ENCODE results near the gene HSD11B1L.
A peak's percentile ranks its signal among the peaks of the same experiment; 100 is the strongest.
"Not testable (repeated sequence)": the region's sequence is repeated elsewhere in the genome, so short reads cannot be mapped to it uniquely, and the experiment has no call there.

HSD11B1L gene

DNA sequence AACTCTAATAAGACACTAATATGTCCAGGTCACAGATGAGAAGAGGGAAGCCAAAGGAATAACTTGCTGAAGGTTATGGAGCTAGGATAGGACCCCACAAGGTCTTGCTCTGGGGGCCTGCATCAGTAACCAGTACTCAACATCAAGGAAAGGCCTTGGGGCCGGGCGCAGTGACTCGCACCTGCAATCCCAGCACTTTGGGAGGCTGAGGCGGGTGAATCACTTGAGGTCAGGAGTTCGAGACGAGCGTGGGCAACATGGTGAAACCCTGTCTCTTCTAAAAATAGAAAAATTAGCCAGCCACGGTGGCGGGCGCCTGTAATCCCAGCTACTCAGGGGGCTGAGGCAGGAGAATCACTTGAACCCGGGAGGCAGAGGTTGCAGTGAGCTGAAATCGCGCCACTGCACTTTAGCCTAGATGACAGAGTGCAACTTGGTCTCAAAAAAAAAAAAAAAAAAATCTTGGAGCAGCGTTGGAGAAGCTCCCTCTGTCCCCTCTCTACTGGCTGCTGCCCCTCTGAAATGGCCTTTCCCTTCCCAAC lies 37.3 kb downstream of the HSD11B1L start:
- WGBS, 2 experiments (ENCODE audit: insufficient coverage in 2 of 2), result 85 to 95% methylated on average over 9 to 13 of the region's 14 CpGs
- H3K4me1 ChIP-seq (ENCODE audit: control insufficient read depth, insufficient read depth, low read length, poor library complexity, severe bottlenecking), result peaks cover 12% of the 10 kb centered on the region
- no peaks in the 10 kb centered on the region for H3K9me3 ChIP-seq (ENCODE audit: control insufficient read depth, low read length)
- H3K4me3 ChIP-seq (ENCODE audit: extremely low read depth, insufficient read depth, low read length, poor library complexity, severe bottlenecking), result peak overlapping the region; percentile 98
- H3K27ac ChIP-seq (ENCODE audit: low read depth, low read length, severe bottlenecking), result peak overlapping the region; percentile 98
- H3K36me3 ChIP-seq (ENCODE audit: control insufficient read depth, insufficient read depth, low read length), result peaks cover 34% of the 10 kb centered on the region

DNA sequence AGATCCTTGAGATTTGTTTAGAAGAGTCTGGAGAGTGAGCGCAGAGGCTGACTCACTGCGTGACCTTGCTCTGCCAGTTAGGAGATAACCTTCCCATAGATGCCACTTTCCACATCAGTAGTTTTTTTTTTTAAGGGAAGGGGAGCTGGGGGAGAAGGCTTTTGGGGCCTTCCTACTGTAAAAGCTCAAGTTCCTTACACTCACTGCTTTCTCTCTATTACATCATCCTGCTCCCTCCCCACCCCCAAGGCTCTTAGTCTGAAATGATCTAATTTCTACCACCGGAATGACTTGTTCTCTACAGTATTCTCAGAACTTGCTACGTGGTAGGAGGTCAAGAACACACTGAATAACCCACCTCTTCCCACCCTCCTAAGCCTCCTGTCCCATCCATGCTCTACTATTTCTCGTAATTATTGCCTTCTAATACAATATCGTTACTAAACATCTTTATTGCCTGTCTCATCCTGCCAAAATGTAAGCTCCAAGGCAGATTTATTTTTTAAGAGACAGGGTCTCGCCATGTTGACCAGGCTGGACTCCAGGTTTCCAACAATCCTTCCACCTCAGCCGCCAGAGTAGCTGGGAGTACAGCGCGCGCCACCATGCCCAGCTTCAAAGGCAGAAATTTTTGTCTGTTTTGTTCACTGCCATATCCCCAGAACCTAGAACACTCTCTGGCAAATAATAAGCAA lies 37.9 kb downstream of the HSD11B1L start:
- Histone ChIP-seq H3K4me1 (ENCODE audit: control insufficient read depth, insufficient read depth, low read length, poor library complexity, severe bottlenecking) (peaks cover 12% of the 10 kb centered on the region), H3K4me3 (ENCODE audit: extremely low read depth, insufficient read depth, low read length, poor library complexity, severe bottlenecking) (peak overlapping the region; percentile 98), H3K9me3 (ENCODE audit: control insufficient read depth, low read length) (no peaks in the 10 kb centered on the region), H3K27ac (ENCODE audit: low read depth, low read length, severe bottlenecking) (peak overlapping the region; percentile 98), H3K36me3 (ENCODE audit: control insufficient read depth, insufficient read depth, low read length) (peaks cover 28% of the 10 kb centered on the region)
- 15 to 21% methylated on average over 5 to 10 of the region's 11 CpGs for WGBS, 2 experiments (ENCODE audit: insufficient coverage in 2 of 2)

DNA sequence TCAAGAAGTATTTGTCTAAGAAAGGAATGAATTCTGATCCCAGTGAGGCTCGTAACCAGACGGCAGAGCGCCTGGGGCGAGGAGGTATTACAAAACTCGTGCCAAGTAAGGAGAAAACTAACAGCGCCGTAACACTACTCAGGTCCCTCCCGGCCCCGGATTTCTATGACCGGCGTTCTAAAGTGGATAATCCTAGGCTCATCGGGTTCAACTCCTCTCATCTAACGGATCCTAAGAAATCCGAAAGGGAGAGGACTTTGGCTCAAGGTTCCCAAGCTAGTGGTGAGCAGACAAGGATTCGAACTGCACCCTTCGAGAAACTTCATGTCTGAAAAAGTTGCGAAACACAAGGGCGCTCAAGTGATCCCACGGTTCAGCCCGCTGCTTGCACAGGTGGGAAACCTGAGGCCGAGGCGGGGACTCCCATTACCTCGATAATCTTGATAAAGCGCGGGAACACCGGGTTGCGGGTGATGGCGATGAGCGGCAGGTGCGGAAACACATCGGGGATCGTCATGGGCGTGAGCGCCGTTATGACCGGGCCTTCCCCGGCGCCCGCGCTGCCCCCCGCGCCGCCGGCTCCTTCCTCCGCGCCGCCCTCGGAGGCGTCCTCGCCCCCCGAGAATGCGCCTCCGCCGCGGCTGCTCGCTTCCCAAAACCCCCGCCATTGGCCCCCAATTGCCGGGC lies 38.6 kb downstream of the HSD11B1L start:
- H3K4me1 ChIP-seq (ENCODE audit: control insufficient read depth, insufficient read depth, low read length, poor library complexity, severe bottlenecking), result peaks cover 12% of the 10 kb centered on the region
- no peaks in the 10 kb centered on the region for H3K9me3 ChIP-seq (ENCODE audit: control insufficient read depth, low read length)
- 0 to 1% methylated on average over 50 to 53 of the region's 58 CpGs for WGBS, 2 experiments (ENCODE audit: insufficient coverage in 2 of 2)
- peak overlapping the region; percentile 98 for H3K27ac ChIP-seq (ENCODE audit: low read depth, low read length, severe bottlenecking)
- peak overlapping the region; percentile 98 for H3K4me3 ChIP-seq (ENCODE audit: extremely low read depth, insufficient read depth, low read length, poor library complexity, severe bottlenecking)
- peaks cover 21% of the 10 kb centered on the region for H3K36me3 ChIP-seq (ENCODE audit: control insufficient read depth, insufficient read depth, low read length)

DNA sequence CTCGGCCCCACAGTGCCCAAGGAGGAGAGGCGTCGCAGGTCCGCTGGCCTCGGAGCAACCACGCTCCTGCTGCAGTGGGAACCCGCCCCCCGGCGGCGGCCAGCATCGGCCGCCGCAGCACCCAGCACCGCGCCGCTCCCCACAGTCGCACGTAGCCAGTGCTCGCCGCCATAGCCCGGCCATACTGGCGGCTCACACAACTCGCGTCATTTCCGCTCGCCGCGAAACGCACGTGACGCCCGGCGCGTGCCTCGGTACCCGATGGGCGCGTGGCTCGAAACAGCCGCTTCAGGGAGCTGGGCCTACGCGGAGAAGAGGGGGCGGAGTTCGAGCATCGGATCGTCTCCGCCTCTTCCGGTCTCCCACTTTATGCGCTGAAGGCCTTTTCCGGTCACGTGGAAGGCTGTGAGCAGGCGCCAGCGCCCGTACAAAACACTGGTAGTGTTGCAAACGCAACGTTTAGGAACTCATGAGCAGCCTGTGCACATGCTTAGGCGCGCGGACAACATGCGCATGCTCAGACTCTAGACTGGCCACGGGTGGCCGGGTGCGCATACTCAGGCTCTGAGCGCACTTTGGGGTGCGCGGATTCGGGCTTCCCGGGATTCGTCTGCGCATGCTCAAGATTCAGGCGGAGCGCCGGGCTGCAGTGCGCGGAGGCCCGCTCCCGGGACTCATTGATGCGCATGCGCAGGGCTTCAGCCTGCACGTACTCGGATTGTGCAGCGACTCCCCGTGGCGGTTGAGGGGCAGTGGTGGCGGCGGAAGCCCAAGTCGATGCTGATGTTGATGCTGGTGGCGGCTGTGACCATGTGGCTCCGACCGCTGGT lies 39.3 kb downstream of the HSD11B1L start, which contains the start of the genes CATSPERD and LONP1:
TSS of gene CATSPERD (plus strand) at position 677 of the 830 bp plus-strand sequence. CDS start at position 778, 101 bp downstream.
TSS of gene LONP1 (minus strand) at position 186 of the 830 bp plus-strand sequence. CDS start at position 172, 14 bp downstream.
- peak within 1 kb of the TSS; percentile 98 for H3K27ac ChIP-seq (ENCODE audit: low read depth, low read length, severe bottlenecking)
- H3K9me3 ChIP-seq (ENCODE audit: control insufficient read depth, low read length), result no peaks in the 10 kb centered on the region
- peaks cover 16% of the 10 kb centered on the region for H3K36me3 ChIP-seq (ENCODE audit: control insufficient read depth, insufficient read depth, low read length)
- 0% methylated on average over 69 to 71 of the region's 90 CpGs for WGBS, 2 experiments (ENCODE audit: insufficient coverage in 2 of 2)
- peak within 1 kb of the TSS; percentile 98 for H3K4me3 ChIP-seq (ENCODE audit: extremely low read depth, insufficient read depth, low read length, poor library complexity, severe bottlenecking)
- H3K4me1 ChIP-seq (ENCODE audit: control insufficient read depth, insufficient read depth, low read length, poor library complexity, severe bottlenecking), result peaks cover 12% of the 10 kb centered on the region

DNA sequence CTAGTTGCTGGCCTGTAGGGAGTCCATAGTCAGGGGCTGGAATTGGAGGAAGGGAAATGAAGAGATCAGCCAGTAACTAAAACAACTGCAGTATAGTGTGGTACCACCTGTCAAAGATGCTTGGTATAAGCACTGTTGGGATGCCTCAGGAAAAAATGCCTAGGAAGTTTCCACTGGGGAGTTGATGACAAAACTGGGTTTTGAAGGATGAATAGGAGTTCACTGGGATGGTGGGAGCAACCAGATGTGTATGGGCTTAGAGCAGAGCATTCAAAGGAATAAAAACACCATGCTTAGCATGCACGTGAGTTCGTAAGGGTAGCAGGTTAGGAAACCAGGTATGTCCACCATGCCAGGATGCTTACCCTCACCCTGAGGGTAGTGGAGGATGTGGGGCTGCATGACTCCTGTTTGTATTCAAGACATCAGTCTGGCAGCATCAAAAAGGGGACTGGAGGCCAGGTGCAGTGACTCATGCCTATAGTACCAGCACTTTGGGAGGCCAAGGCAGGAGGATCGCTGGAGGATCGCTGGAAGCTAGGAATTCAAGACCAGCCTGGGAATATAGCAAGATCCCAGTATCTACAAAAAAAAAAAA lies 46.7 kb downstream of the HSD11B1L start:
- Histone ChIP-seq H3K9me3 (ENCODE audit: control insufficient read depth, low read length) (peaks cover 3% of the 10 kb centered on the region), H3K36me3 (ENCODE audit: control insufficient read depth, insufficient read depth, low read length) (no peaks in the 10 kb centered on the region), H3K27ac (ENCODE audit: low read depth, low read length, severe bottlenecking) (no peak overlapping the region), H3K4me1 (ENCODE audit: control insufficient read depth, insufficient read depth, low read length, poor library complexity, severe bottlenecking) (no peaks in the 10 kb centered on the region), H3K4me3 (ENCODE audit: extremely low read depth, insufficient read depth, low read length, poor library complexity, severe bottlenecking) (no peak overlapping the region)
- WGBS, 2 experiments (ENCODE audit: insufficient coverage in 2 of 2), result 80 to 82% methylated on average over 2 to 4 of the region's 4 CpGs

DNA sequence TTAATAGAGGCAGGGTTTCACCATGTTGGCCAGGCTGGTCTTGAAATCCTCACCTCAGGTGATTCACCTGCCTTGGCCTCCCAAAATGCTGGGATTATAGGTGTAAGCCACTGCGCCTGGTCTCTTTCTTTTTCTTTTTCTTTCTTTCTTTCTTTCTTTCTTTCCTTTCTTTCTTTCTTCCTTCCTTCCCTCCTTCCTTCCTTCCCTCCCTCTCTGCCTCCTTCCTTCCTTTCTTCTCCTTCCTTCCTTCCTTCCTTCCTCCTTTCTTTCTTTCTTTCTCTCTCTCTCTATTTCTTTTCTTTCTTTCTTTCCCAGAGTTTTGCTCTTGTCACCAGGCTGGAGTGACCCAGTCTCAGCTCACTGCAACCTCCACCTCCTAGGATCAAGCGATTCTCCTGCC lies 52.3 kb downstream of the HSD11B1L start:
- H3K36me3 ChIP-seq (ENCODE audit: control insufficient read depth, insufficient read depth, low read length); H3K9me3 ChIP-seq (ENCODE audit: control insufficient read depth, low read length); H3K27ac ChIP-seq (ENCODE audit: low read depth, low read length, severe bottlenecking); H3K4me1 ChIP-seq (ENCODE audit: control insufficient read depth, insufficient read depth, low read length, poor library complexity, severe bottlenecking); H3K4me3 ChIP-seq (ENCODE audit: extremely low read depth, insufficient read depth, low read length, poor library complexity, severe bottlenecking): not testable (repeated sequence)
- WGBS, 2 experiments (ENCODE audit: insufficient coverage in 2 of 2), result 71 to 100% methylated on average over 2 of the region's 2 CpGs
